Duodenal mucosa (tissue), 2 donors: ENCODE measurements around the gene ADAM15.

Source experiments
- H3K27ac ChIP-seq: one replicate; pipeline ENCODE4 v1.7.0; 2013; ENCODE audit warnings: low read depth, low read length
- H3K27me3 ChIP-seq, 2 donors: one replicate each; pipeline ENCODE4 v1.7.0; 2013; ENCODE audit warnings: low read length in 2 of 2, control low read depth in 1 of 2; ENCODE audit not compliant: insufficient read depth in 2 of 2, control insufficient read depth in 1 of 2
- H3K36me3 ChIP-seq, 2 donors: one replicate each; pipeline ENCODE4 v1.7.0; 2013; ENCODE audit warnings: low read length in 2 of 2, control low read depth in 1 of 2; ENCODE audit not compliant: insufficient read depth in 2 of 2, control insufficient read depth in 1 of 2
- H3K4me1 ChIP-seq, 2 donors: one replicate each; pipeline ENCODE4 v1.7.0; 2013; ENCODE audit warnings: low read length in 2 of 2, control low read depth in 1 of 2; ENCODE audit not compliant: insufficient read depth in 2 of 2, control insufficient read depth in 1 of 2
- H3K4me3 ChIP-seq, 2 donors: one replicate each; pipeline ENCODE4 v1.7.0; 2013; ENCODE audit warnings: low read length in 2 of 2, low read depth in 1 of 2
- H3K9ac ChIP-seq, 2 donors: one replicate each; pipeline ENCODE4 v1.7.0; 2013; ENCODE audit warnings: low read length in 2 of 2, low read depth in 1 of 2
- H3K9me3 ChIP-seq, 2 donors: one replicate each; pipeline ENCODE4 v1.7.0; 2013; ENCODE audit warnings: low read length in 2 of 2, control low read depth in 1 of 2; ENCODE audit not compliant: control insufficient read depth in 1 of 2

The ADAM15 gene

DNA sequence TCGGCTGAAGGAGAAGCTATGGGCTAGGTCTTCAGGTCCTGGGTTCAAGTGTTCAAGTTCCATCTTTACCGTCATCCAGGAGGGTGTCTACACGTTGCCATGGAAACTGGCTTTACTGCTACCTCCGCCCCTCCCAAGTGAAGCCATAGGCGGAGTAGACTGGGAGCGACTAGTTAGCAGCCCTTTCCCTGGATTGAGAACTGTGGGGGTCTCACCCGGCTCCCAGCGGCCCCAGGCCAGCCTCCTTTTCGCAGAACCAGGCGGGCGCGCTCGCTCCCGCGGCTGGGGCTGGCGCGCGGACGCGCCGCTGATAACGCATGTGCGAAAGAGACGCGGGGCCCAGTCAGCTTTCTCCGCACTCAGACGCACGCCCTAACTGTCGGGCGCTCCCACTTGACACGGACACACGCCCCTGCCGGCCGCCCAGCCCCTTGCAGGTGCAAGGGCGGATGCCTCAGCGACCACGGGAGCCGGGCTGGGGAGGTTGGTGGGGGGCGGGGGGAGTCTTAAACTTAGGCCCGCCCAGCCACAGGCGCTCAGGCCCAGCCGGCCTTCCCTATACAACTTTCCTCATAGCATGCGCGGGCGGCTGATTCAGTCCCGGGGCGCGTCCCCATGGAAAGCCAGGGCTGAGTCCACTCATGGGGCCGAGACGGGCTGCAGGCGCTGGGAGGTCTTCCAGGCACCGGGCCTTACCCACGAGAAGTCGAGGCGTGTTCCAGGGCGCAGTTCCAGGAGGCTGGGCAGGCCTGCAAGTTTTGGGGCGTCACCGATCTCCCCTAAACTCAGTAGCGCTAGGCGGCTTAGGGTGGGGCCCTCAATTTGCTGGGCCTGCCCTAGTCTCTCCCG, 19.8 kb downstream of the ADAM15 start:
- peaks cover 14 to 24% of the 10 kb centered on the region in 2 donors for H3K4me1 ChIP-seq
- peak overlapping the region; percentile 60 to 64 for H3K4me3 ChIP-seq
- H3K27ac ChIP-seq = no peak overlapping the region

DNA sequence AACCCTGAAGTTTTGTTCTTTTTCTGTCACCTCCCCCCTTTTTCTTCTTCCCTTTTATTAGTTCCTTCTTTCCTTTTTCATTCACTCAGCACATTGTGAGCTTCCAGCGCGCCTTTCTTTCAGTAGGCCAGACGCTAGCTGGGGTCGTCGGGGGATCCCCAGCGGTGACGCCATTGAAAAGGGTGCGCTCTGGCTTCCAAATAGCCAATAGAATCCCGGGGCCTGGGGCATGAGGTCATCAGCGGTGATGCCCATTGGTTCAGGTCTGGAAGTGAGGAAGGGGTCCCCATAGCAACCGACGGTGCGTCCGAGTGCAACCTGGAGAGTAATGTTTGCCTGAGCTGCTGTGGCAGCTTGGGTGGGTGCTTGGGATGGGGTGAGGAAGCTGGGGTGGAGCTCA, 20.6 kb downstream of the ADAM15 start:
- no peak overlapping the region for H3K9ac ChIP-seq
- H3K9me3 ChIP-seq = no peaks in the 10 kb centered on the region
- H3K27ac ChIP-seq = no peak overlapping the region
- peaks cover 14 to 17% of the 10 kb centered on the region in 2 donors for H3K4me1 ChIP-seq
- no peaks in the 10 kb centered on the region for H3K27me3 ChIP-seq
- no peak overlapping the region for H3K4me3 ChIP-seq
- peaks cover 0 to 13% of the 10 kb centered on the region in 2 donors for H3K36me3 ChIP-seq

More for the DNA sequence above, 19.8 kb downstream of the ADAM15 start:
- Histone ChIP-seq H3K9me3 (no peaks in the 10 kb centered on the region), H3K27me3 (no peaks in the 10 kb centered on the region), H3K36me3 (peaks cover 0 to 18% of the 10 kb centered on the region in 2 donors), H3K9ac (peak overlapping the region; percentile 49 to 63)

DNA sequence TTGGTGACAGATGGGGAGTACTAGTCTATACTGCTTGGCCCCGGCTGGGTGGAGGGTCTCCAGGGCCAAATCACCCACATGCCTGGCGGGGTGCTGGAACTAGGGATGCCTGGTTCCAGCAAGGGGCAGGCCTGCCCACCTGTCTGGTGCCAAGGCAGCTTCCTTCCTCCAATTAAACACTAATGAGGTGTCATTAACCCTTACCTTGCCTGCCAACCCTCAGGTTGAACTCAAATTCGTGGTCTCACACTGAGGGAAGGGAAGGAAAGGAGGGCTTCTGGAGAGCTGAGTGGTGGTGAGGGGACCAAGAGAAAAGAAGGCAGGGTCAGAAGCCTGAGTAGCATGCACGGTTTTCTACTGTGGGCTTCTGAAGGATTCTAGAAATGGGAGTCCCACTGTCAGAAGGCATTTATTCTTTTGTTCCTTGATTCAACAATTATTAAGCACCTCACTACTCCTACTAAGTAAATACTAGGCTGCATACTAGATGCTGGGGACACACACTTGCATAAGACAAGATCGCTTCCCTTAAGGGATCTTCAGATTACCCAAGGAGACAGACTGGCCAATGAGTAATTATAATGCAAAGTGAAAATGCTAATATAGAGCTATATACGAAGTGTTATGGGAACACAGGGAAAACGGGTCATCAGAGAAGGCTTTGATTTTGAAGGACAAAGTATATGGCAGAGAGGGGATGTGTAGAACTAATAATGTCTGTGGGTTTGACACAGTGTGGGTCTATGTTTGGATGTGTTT, 21.6 kb downstream of the ADAM15 start:
- peaks cover 12 to 14% of the 10 kb centered on the region in 2 donors for H3K4me1 ChIP-seq
- no peak overlapping the region for H3K27ac ChIP-seq
- peaks cover 0 to 7% of the 10 kb centered on the region in 2 donors for H3K36me3 ChIP-seq
- H3K27me3 ChIP-seq = no peaks in the 10 kb centered on the region
- H3K9ac ChIP-seq = no peak overlapping the region
- H3K9me3 ChIP-seq = no peaks in the 10 kb centered on the region
- H3K4me3 ChIP-seq = no peak overlapping the region

DNA sequence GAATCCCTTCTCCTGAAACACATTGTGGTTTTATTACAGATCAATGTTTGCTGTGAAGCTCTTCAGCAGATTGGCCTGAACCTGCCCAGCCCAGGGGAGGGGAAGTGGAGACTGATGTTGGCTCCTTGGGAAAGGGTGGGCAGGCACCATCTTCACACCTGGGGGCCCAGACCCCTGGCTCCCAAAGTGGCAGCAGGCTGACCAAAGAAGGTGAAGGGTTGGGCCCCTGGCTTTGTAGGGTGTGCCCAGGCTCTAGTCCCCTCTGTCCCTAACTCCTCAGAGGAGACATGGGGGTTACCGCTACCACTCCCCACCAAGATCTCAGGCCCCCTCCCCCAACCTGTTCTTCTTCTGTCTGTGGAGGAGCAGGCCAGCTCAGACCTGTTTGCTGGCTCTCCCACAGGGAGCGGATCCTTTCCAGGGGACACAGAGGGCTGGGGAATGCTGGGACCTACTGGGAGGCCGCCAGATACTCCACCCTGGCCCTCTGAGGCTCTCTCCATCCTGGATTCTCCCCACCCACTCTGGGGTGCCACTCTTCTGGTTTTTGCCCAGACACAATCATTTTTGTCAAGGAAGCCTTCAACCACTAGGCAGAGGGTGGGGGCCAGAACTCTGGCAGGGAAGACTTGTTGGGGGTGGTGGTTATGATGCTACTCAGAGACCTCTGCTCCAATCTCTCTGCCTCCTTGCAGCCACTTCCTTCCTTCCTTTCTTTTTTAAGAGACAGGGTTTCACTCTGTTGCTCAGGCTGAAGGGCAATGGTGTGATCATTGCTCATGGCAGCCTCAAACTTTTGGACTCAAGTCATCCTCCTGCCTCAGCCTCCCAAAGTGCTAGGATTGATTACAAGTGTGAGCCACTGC, 22.5 kb downstream of the ADAM15 start:
- H3K27me3 ChIP-seq = no peaks in the 10 kb centered on the region

DNA sequence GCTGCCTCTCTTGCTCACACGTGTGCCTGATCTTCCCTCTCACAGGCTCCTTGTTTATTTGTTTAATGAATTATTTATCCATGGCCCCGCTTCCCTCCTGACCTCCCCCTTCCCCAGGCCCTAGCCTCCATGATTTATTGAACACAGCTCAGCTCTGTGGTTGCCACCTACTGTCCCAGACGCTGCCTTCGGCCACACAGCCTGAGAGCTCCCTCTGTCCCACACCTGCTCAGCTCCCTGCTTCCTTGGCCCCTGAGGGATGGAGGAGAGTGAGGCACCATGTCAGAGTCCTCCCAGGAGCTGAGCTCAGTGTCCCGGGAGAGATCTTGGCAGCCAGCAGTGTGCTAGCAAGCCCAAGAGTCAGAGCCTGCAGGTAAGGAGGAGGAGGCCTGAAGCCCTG, 24.4 kb downstream of the ADAM15 start:
- H3K27me3 ChIP-seq = peaks cover 15 to 16% of the 10 kb centered on the region in 2 donors

More for the DNA sequence above, 22.5 kb downstream of the ADAM15 start:
- no peak overlapping the region for H3K4me3 ChIP-seq
- H3K36me3 ChIP-seq = peaks cover 0 to 1% of the 10 kb centered on the region in 2 donors
- H3K4me1 ChIP-seq = peaks cover 15 to 19% of the 10 kb centered on the region in 2 donors
- H3K9me3 ChIP-seq = no peaks in the 10 kb centered on the region
- no peak overlapping the region for H3K9ac ChIP-seq
- no peak overlapping the region for H3K27ac ChIP-seq

DNA sequence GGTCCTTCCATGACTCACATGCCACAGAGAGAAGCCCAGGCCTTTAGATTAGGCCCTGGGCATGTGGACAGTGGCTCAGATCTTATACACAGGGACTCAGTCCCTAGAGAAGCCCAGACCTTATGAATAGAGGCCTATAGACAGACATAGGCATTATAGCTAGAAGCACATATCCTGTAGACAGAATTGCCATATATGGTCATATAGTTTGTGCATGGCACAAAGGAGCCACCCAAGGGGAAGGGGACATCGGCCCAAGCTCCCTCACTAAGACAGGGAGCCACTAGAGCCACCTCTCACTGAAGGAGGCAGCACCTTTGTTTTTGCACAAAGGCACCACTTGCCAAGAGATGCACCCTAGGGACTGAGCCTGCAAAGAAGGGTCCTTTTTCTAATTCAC, 25.3 kb downstream of the ADAM15 start:
- Histone ChIP-seq H3K27me3 (peaks cover 22 to 24% of the 10 kb centered on the region in 2 donors), H3K4me3 (no peak overlapping the region), H3K9me3 (no peaks in the 10 kb centered on the region), H3K27ac (no peak overlapping the region), H3K4me1 (peaks cover 24 to 28% of the 10 kb centered on the region in 2 donors), H3K36me3 (no peaks in the 10 kb centered on the region), H3K9ac (no peak overlapping the region)

More for the DNA sequence above, 24.4 kb downstream of the ADAM15 start:
- Histone ChIP-seq H3K27ac (no peak overlapping the region), H3K9ac (no peak overlapping the region), H3K36me3 (no peaks in the 10 kb centered on the region), H3K4me1 (peaks cover 22 to 27% of the 10 kb centered on the region in 2 donors), H3K9me3 (no peaks in the 10 kb centered on the region), H3K4me3 (no peak overlapping the region)

DNA sequence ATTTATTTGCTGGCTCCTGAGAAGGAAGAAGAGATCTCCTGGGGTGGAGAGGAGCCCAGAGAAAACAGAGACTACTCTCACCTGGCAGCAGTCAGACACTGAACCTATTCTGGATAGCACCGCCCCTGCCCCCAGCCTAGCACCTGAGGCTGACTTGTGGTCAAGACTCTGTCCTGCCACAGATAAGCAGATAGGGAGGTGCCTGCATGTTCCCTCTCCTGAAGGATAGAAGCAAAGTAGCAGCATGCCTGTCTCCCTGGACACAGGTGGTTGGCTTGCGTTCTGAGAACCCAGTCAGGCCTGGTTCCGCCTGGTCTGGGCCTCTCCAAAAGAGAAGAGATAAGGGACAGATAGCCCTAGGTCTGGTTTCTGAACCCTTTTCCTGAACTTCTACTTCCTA, 26.2 kb downstream of the ADAM15 start:
- Histone ChIP-seq H3K4me3 (no peak overlapping the region), H3K27me3 (peaks cover 31% of the 10 kb centered on the region in 2 donors), H3K4me1 (peaks cover 29 to 33% of the 10 kb centered on the region in 2 donors), H3K36me3 (no peaks in the 10 kb centered on the region), H3K9ac (no peak overlapping the region), H3K9me3 (no peaks in the 10 kb centered on the region), H3K27ac (no peak overlapping the region)

DNA sequence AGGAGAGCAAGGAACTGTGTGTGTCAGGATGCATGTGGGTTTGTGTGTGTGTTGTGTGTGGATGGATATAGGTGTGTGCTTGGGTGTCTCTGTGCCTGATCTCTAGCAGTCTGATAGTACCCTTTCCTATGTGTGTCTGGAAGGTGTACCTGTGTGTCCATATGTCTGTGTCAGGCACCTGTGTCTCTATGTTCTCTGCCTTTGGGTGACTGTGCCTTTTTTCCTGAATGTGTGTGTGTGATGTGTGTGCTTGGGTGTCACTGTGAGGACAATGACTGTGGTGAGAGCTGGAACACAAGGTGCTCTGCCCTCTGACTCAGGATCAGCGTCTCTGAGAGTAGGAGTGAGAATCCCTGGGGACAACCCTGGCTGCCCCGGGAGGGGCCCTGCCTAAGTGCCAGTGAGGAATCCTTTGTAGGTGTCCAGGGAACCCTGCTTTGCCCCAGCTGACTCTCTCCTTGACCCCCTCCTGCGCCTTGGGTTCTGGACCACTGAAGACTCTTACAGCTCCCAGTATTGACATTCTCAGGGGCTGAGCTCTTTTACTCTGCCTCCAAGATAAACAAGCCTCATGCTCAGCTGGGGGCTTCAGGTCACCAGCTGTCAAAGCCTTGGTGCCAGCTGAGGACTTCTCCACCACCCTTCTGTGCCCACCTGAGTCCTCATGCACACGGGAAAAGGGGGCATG, 26.8 kb downstream of the ADAM15 start:
- Histone ChIP-seq H3K27ac (no peak overlapping the region), H3K9me3 (no peaks in the 10 kb centered on the region), H3K4me1 (peaks cover 35 to 39% of the 10 kb centered on the region in 2 donors), H3K27me3 (peaks cover 36% of the 10 kb centered on the region in 2 donors), H3K9ac (no peak overlapping the region), H3K4me3 (peak overlapping the region in 1 of 2 donors; percentile 32), H3K36me3 (no peaks in the 10 kb centered on the region)

DNA sequence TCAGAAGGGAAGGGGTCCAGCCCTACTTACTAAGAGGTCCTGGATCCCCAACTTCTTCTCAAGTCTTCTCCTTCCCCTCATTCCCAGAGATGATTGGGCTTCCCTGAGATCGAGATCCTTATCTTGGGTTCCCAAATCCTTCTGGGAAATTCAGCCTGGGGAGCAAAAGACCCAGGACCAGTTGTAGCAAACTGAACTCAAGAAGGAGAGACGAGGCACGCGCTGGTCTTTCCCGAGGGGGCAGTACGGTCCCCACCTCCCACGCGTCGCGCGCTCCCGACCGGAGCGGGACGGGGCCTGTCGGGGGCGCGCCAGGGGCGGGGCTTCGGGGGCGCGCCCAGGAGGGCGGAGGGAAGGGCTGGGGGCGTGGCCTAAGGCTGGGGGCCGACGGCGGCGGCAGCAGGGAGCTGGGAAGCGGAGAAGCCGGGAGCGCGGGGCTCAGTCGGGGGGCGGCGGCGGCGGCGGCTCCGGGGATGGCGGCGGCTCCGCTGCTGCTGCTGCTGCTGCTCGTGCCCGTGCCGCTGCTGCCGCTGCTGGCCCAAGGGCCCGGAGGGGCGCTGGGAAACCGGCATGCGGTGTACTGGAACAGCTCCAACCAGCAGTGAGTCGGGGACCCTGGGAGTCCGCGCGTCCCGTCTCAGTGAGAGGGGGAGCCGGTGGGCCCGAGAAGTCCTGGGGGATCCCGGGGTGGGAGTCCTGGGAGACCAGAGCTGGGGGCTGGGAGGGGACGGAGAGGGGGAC, 27.5 kb downstream of the ADAM15 start, which contains the start of gene EFNA3:
Gene EFNA3 (plus strand): TSS at position 369 of the 741 bp plus-strand sequence. CDS start 105 bp downstream, at position 474.
- H3K4me3 ChIP-seq = peak within 1 kb of the TSS; percentile 32 to 44
- no peaks in the 10 kb centered on the region for H3K36me3 ChIP-seq
- H3K27me3 ChIP-seq = peaks cover 41 to 44% of the 10 kb centered on the region in 2 donors
- no peaks in the 10 kb centered on the region for H3K9me3 ChIP-seq
- no peak within 1 kb of the TSS for H3K27ac ChIP-seq
- peaks cover 42 to 46% of the 10 kb centered on the region in 2 donors for H3K4me1 ChIP-seq
- peak within 1 kb of the TSS in 1 of 2 donors; percentile 0 for H3K9ac ChIP-seq
